DLD1 (cell line): ENCODE results near the gene TACC2.

ENCODE experiments used
- in situ Hi-C: cut with HindIII; loops from 2 replicates; pipeline ENCODE4 v1.10.0; 2017; ENCODE audit warnings: low sequenced_read_pairs

Gene TACC2

GRCh38 chr10:122263971-122264370 is 275.0 kb downstream of the TACC2 start:
- in situ Hi-C loops: no loop called here

DNA sequence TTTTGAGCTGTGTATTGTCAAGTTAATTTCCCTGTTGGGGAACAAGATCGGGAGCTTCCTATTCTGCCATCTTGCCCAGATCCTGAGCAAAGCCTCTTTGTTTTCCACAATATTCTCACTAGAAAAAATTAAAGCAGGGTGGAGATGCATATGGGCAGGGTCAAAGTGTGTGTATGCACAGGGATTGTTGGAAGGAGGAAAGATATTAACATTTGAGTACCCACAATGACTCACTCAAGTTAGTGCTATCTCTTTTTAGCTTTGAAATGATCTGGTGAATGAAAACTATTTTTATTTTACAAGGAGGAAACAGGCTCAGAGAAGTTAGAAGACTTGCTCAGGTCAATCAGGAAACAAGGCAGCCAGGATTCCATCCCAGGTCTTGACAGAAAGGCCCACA is 275.5 kb downstream of the TACC2 start:
- in situ Hi-C loops: no loop called here

DNA sequence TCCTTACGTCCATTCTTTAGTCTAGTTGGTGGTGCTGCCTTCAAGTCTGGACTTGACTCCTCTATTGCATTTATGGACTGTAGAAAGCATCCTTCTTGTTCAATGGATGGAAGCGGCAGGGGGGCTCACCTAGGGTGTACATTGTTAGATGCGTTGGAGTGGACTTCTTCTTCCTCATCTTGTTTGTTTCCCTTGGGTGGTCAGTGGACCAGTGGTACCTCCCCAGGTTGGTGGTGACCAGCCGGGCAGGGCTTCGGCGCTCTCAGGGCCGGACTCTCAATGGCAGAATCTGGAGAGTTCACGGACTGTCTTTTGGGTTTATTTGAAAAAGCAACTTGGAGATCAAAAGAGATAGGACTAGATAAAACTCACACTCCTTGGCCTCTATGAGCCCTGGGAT is 276.0 kb downstream of the TACC2 start:
- in situ Hi-C loops: no loop called here

GRCh38 chr10:122265896-122266295 is 276.9 kb downstream of the TACC2 start:
- in situ Hi-C loops: no loop called here

DNA sequence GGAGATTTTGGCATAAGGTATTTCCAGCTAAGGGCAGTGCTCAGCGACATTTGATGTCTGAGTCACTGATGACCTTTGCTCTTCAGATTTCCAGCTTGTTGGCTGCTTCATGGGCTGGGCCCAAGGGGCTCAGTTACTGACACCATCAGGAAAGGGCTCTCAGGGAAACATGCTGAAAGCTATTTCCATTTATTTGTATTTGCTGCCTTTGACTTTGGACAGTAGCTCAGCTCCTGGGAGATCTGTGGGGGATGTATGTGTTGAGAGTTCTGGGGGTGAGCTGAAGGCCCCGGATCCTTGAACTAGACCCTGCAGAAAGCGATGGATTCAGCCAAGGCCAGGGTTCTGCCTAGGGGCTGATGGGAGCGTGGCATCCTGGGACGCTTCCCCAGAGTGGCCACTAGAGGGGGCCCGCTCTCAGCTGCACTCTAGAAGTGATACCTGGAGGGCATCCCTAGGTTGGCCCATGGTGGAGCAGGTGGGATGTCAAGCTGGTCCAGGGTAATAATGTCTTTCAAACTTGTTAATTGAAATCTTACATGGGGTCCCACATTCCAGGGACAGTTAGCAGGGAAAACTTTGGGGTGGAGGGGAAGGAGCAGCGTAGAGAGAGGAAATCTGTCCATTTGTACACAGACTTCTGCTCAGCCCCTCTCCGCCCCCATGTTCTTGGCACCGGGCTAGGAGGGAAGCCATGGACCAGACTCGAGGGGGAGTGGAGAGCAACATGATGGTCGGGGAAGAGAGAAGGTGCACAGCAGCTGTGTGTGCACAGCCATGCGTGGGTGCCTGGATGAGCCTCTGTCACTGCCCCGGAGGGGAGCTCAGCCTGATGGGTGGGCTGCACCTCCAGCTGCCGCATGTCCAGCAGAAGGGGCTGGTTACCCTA is 279.1 kb downstream of the TACC2 start:
- in situ Hi-C loops: no loop called here

DNA sequence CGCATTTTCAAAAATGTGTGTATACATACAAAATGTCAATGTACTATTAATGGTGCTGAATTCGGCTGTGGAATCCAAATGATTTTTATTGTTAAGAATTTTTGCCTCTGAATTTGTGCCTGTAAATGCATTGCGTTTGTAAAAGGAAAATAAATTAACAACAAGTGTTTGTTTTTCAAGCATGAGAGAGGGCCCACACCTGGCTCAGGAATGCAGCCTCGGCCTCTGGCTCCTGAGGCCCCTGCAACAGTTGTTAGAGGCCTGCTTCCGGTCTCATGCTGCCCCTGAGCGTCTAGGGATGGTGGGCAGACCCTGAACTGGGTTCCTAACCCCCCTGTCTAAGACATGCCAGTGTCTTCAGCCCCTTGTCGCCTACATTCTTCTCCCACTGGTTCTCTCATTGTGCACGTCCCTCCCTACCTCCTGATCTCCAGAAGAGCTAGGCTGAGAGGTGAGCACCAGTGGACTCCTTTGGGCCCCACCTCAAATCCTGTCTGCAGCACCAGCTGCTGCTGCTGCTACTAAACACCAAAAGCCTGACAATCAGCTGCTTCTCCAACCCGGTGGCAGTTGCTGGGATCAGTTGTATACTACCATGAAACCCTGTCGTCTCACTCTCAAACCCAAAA is 280.2 kb downstream of the TACC2 start:
- in situ Hi-C loops: no loop called here

GRCh38 chr10:122271076-122271475 is 282.1 kb downstream of the TACC2 start, which contains the start of gene BTBD16:
Gene BTBD16 (plus strand): TSS chr10:122271296. CDS start chr10:122275082, 3,786 bp downstream.
- in situ Hi-C loops: no loop called here

DNA sequence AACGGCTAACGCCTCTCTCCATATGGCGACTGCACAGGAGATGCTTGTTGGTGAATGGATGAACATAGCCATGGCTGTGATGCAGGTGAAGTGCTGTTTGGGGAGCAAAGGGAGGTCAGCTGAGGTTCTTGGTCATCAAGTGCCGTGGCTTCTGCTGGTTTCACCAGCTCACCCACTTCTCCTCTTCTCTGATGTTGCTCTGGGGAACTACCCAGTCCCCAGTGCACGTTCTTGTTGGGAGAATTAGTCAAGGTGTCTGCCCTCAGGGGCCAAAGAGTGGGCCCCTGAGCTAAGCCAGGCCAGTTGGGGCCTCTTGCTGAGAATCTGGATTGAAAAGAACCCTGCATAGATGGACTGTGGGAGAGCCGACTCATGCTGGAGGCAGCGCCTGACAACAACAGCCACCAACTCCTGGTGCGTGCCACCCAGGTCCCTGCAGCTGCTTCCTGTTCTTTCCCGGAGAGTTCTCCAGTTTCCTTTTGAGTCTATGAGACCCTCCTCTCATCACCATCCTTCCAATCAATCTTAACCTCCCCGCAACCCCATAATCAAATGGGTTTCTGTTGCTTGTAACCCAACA is 285.1 kb downstream of the TACC2 start:
- in situ Hi-C loops: no loop called here

DNA sequence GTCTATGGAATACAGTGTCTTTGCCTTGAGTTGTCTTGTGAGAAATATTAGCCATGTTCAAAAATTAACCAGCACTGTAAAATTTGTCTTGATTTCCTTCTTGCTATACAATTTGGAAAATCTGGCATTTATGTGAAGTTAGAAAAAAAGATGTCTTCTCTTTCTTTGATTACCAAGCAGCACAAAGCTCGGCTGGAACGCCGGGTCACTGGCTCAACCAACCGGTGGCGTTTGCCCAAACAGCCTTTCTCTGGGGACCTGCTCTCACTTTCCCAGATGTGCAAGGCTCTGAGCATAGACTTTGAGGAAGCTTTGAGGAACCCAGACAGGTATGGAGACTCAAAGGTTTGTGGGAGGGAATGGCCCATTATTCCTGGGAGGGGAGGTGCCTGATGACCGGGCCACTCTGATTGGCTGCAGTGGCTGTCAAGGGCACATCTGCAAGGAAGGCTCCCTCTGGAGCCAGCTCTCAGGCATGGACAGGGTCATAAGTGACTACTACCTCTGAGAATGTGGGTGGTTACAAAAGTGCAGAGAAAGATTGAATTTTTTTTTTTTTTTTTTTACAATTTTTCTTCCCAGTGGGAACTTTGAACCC is 287.7 kb downstream of the TACC2 start:
- in situ Hi-C loops: no loop called here

DNA sequence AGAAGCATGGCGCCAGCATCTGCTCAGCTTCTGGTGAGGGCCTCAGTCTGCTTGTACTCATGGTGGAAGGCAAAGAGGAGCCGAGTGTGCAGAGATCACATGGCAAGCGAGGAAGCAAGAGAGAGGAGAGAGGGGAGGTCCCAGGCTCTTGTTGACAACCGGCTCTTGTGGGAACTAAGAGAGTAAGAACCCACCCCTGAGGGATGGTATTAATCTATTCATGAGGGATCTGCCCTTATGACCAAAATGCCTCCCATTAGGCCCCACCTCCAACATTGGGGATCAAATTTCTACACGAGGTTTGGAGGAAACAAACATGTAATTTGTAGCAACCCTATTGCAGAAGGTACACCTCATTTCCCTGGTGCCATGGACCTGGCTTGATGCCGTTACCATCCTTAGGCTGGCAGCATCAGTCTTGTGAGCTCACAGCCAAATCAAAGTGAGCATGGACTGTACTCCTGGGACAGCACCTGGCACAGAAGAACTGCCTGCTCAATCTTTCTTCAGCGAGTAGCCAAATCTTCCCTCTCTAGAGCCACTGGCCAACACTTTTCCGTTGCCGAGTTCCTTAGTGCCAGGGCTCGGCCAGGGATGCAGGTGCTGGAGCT is 288.7 kb downstream of the TACC2 start:
- in situ Hi-C loops: no loop called here

DNA sequence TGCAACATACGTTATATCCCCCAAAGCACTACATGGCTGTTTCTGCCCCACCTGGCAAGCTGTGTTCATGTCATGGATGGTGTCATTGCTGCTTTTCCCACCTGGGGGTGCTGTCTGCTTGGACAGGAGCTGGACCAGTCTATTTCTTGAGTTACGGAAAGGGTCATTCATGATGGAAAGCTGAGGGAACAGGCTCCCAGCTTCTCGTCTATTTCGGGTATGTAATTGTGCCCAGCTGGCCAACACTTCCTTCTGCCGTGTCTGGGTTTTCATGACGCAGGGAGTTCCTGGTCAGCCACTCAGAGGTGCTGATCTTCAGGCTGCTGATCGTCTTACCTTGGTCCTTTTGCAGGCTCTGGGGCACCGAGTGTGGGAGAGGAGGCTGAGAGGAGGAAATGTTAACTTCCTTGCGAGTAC is 290.8 kb downstream of the TACC2 start:
- in situ Hi-C loops: no loop called here

GRCh38 chr10:122280156-122280555 is 291.2 kb downstream of the TACC2 start:
- in situ Hi-C loops: no loop called here

DNA sequence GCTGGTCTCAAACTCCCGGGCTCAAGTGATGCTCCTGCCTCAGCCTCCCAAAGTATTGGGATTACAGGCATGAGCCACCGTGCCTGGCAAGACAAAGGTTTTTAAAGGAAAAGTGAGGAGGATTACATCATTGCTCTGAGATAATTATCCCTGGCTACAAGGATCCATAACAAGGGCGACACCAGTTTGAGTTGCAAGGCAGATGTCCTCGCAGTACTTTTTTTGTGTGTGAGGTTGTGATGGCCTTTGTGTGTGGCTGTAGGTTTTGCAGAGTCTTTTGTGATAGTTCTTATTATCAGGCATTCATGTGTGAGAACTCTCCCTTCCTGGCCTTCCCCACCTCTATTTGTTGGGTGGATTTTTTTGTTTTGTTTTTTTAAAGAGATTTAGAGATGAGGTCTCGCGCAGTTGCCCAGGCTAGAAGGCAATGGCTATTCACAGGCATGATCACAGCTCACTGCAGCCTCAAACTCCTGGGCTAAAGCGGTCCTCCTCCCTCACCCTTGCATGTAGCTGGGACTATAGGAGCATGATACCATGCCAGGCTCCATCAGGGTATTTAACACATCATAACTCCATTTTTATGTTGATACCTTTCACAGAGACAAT is 292.2 kb downstream of the TACC2 start:
- in situ Hi-C loops: no loop called here

- in situ Hi-C loops: no loop called here
These were observed 292.8 kb downstream of the TACC2 start for GRCh38 chr10:122281751-122282150.

- in situ Hi-C loops: no loop called here
These were observed 293.3 kb downstream of the TACC2 start for GRCh38 chr10:122282253-122282671.

GRCh38 chr10:122282909-122283308 is 293.9 kb downstream of the TACC2 start:
- in situ Hi-C loops: no loop called here

DNA sequence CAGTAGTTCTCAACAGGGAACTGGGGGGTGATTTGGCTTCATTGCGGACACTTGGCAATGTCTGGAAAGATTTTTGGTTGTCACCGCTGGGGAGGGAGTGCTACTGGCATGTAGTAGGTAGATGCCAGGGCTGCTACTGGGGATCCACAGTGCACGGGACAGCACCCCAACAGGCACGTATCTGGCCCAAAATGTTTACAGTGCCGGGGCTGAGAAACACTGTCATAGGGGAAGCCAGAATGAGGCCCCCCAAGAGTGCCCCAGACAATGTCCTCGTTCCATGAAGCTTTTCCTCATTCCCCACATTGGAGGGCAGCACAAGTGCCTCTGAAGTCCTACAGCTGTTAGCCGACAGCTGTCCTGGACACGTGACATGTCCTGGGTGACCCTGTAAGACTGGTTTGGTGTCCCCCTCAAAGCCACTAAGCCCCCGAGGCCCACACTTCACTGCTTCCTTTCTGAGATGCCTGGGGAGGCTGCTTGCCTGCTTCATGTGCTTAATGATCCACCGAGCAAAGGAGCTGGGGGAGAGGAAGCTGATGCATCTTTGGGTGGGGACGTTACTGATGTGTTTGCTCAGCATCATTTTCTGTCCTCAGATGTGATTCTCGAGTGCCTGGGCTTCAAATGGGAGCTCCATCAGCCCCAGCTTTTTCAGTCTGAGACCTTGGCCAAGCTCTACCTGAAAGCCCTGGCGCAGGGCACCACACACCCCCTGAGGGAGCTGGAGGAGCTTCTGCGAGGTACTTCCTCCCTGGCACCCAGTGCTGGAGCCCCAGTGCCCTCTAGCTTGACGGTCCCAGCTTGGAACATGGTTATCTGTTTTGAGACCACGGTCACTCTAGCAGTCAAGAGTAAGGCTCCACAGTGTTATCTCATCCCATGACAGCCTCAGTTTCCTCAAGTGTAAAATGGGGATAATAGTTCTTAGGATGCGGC is 296.8 kb downstream of the TACC2 start:
- in situ Hi-C loops: no loop called here

- in situ Hi-C loops: no loop called here
These were observed 297.9 kb downstream of the TACC2 start for GRCh38 chr10:122286867-122287266.

GRCh38 chr10:122287570-122287969 is 298.6 kb downstream of the TACC2 start:
- in situ Hi-C loops: no loop called here

GRCh38 chr10:122288262-122288661 is 299.3 kb downstream of the TACC2 start:
- in situ Hi-C loops: no loop called here
